ENCODE results near the gene AP2B1. TPM values are rescaled to one million over a fixed set of nuclear protein-coding genes. Genes with fewer than 3 reads are reported as not detected.

The AP2B1 gene
- total RNA-seq, 2 experiments from 2014 or later = 28.9 to 76.0 TPM

GRCh38 chr17:35546487-35546886, 40.6 kb upstream of the AP2B1 start:
- H3K4me3 ChIP-seq (ENCODE audit: low read depth, low read length, poor library complexity, severe bottlenecking) = no peak overlapping the region
- no peaks in the 10 kb centered on the region for H3K9me2 ChIP-seq (ENCODE audit: insufficient read depth, low read length)
- H3K36me3 ChIP-seq (ENCODE audit: insufficient read depth, low read length) = no peaks in the 10 kb centered on the region
- CTCF ChIA-PET (ENCODE audit: unreplicated experiment) = no interaction called here
- H3K9me3 ChIP-seq (ENCODE audit: low read length) = no peaks in the 10 kb centered on the region
- no peak overlapping the region for H3K4me2 ChIP-seq (ENCODE audit: low read length)
- no peak overlapping the region for H2AFZ ChIP-seq (ENCODE audit: low read length)
- no peak overlapping the region for H3K27ac ChIP-seq (ENCODE audit: low read depth, low read length, poor library complexity, severe bottlenecking)
- H3K4me1 ChIP-seq (ENCODE audit: insufficient read depth, low read length, poor library complexity, severe bottlenecking) = no peaks in the 10 kb centered on the region
- TF ChIP-seq EZH2phosphoT487 (IDR thresholded peaks at IDR 0.05; ENCODE audit: borderline replicate concordance, low read depth, low read length) (no peak), CTCF (conservative IDR thresholded peaks at IDR 0.05; ENCODE audit: low read length) (no peak)
- intact Hi-C loops (cut with micrococcal nuclease; ENCODE audit: unreplicated experiment) = no loop called here
- BruUV-seq (replicated peaks) = no TSS peak
- no peaks in the 10 kb centered on the region for H3K79me2 ChIP-seq (ENCODE audit: insufficient read depth, low read depth, low read length)
- POLR2A ChIA-PET = no interaction called here
- DNase-seq (ENCODE audit: low spot score) = no peak
- H4K20me1 ChIP-seq (ENCODE audit: insufficient read depth, low read length) = no peaks in the 10 kb centered on the region

- Histone ChIP-seq H3K4me2 (ENCODE audit: low read length) (no peak overlapping the region), H3K9me3 (ENCODE audit: low read length) (no peaks in the 10 kb centered on the region), H3K36me3 (ENCODE audit: insufficient read depth, low read length) (no peaks in the 10 kb centered on the region), H4K20me1 (ENCODE audit: insufficient read depth, low read length) (no peaks in the 10 kb centered on the region), H3K27ac (ENCODE audit: low read depth, low read length, poor library complexity, severe bottlenecking) (no peak overlapping the region), H3K4me1 (ENCODE audit: insufficient read depth, low read length, poor library complexity, severe bottlenecking) (no peaks in the 10 kb centered on the region), H3K4me3 (ENCODE audit: low read depth, low read length, poor library complexity, severe bottlenecking) (no peak overlapping the region), H2AFZ (ENCODE audit: low read length) (no peak overlapping the region), H3K9me2 (ENCODE audit: insufficient read depth, low read length) (no peaks in the 10 kb centered on the region), H3K79me2 (ENCODE audit: insufficient read depth, low read depth, low read length) (no peaks in the 10 kb centered on the region)
- ChIA-PET CTCF (ENCODE audit: unreplicated experiment) (no interaction called here), POLR2A (interaction anchor here (0.7 kb wide), 1 partner anchor 19 kb away, joined by 4 read pairs; no protein-coding TSS in a partner anchor)
- no TSS peak for BruUV-seq (replicated peaks)
- no peak for DNase-seq (ENCODE audit: low spot score)
- TF ChIP-seq EZH2phosphoT487 (IDR thresholded peaks at IDR 0.05; ENCODE audit: borderline replicate concordance, low read depth, low read length) (no peak), CTCF (conservative IDR thresholded peaks at IDR 0.05; ENCODE audit: low read length) (no peak)
- intact Hi-C loops (cut with micrococcal nuclease; ENCODE audit: unreplicated experiment) = no loop called here
Observed at GRCh38 chr17:35548208-35548810, 38.8 kb upstream of the AP2B1 start.

- no peak overlapping the region for H3K27ac ChIP-seq (ENCODE audit: low read depth, low read length, poor library complexity, severe bottlenecking)
- TF ChIP-seq EZH2phosphoT487 (IDR thresholded peaks at IDR 0.05; ENCODE audit: borderline replicate concordance, low read depth, low read length) (no peak), CTCF (conservative IDR thresholded peaks at IDR 0.05; ENCODE audit: low read length) (no peak)
- CTCF ChIA-PET (ENCODE audit: unreplicated experiment) = no interaction called here
- no peaks in the 10 kb centered on the region for H3K9me2 ChIP-seq (ENCODE audit: insufficient read depth, low read length)
- POLR2A ChIA-PET = no interaction called here
- no TSS peak for BruUV-seq (replicated peaks)
- no peaks in the 10 kb centered on the region for H3K36me3 ChIP-seq (ENCODE audit: insufficient read depth, low read length)
- H3K4me3 ChIP-seq (ENCODE audit: low read depth, low read length, poor library complexity, severe bottlenecking) = no peak overlapping the region
- no peak for DNase-seq (ENCODE audit: low spot score)
- H3K4me2 ChIP-seq (ENCODE audit: low read length) = no peak overlapping the region
- intact Hi-C loops (cut with micrococcal nuclease; ENCODE audit: unreplicated experiment) = no loop called here
- no peaks in the 10 kb centered on the region for H4K20me1 ChIP-seq (ENCODE audit: insufficient read depth, low read length)
- H3K9me3 ChIP-seq (ENCODE audit: low read length) = no peaks in the 10 kb centered on the region
- H3K4me1 ChIP-seq (ENCODE audit: insufficient read depth, low read length, poor library complexity, severe bottlenecking) = no peaks in the 10 kb centered on the region
- no peak overlapping the region for H2AFZ ChIP-seq (ENCODE audit: low read length)
- H3K79me2 ChIP-seq (ENCODE audit: insufficient read depth, low read depth, low read length) = no peaks in the 10 kb centered on the region
Observed at GRCh38 chr17:35548978-35549377, 38.1 kb upstream of the AP2B1 start.
